Activated CD4-positive, alpha-beta T cell treated with anti-CD3 and anti-CD28 coated beads, Interleukin-2, Interleukin-6, amounts not matched to agents 100 ng/mL and 50 ng/mL, durations not matched to agents 16 hours and 8 hours (primary cell): ENCODE data around the gene BGN.

Experiments
- DNase-seq: peaks from one replicate; pipeline ENCODE4 v3.0.0-alpha.2; 2020

The BGN gene

GRCh38 chrX:153509592-153509991 lies 14.8 kb downstream of the BGN start:
- DNase-seq: no peak

- DNase-seq: no peak
These were observed 15.6 kb downstream of the BGN start for GRCh38 chrX:153510383-153510782.

- no peak for DNase-seq
These were observed 17.2 kb downstream of the BGN start for GRCh38 chrX:153511784-153512500.

- no peak for DNase-seq
These were observed 17.7 kb downstream of the BGN start for GRCh38 chrX:153512501-153512893.

GRCh38 chrX:153513265-153513664 lies 18.5 kb downstream of the BGN start:
- DNase-seq: no peak

GRCh38 chrX:153514259-153514658 lies 19.5 kb downstream of the BGN start:
- no peak for DNase-seq

GRCh38 chrX:153515435-153515834 lies 20.7 kb downstream of the BGN start:
- DNase-seq: no peak

- DNase-seq: no peak
These were observed 21.3 kb downstream of the BGN start for GRCh38 chrX:153516073-153516472.

GRCh38 chrX:153517423-153517822 lies 22.6 kb downstream of the BGN start, which contains the start of gene ATP2B3:
Gene ATP2B3, plus strand, starts transcription at chrX:153517642. Its CDS starts 18,606 bp downstream, at chrX:153536248.
- no peak for DNase-seq

GRCh38 chrX:153517946-153518834 lies 23.4 kb downstream of the BGN start:
- no peak for DNase-seq

- DNase-seq: no peak
These were observed 24.9 kb downstream of the BGN start for GRCh38 chrX:153519569-153520286.

- DNase-seq: no peak
These were observed 25.6 kb downstream of the BGN start for GRCh38 chrX:153520287-153520917.

- no peak for DNase-seq
These were observed 26.3 kb downstream of the BGN start for GRCh38 chrX:153521034-153521433.

GRCh38 chrX:153522259-153522658 lies 27.5 kb downstream of the BGN start:
- no peak for DNase-seq

- no peak for DNase-seq
These were observed 28.5 kb downstream of the BGN start for GRCh38 chrX:153523269-153523668.

GRCh38 chrX:153524234-153524633 lies 29.5 kb downstream of the BGN start:
- DNase-seq: no peak

GRCh38 chrX:153525451-153525850 lies 30.7 kb downstream of the BGN start:
- DNase-seq: no peak

- DNase-seq: no peak
These were observed 31.3 kb downstream of the BGN start for GRCh38 chrX:153526042-153526441.

- DNase-seq: no peak
These were observed 32.0 kb downstream of the BGN start for GRCh38 chrX:153526801-153527200.

- no peak for DNase-seq
These were observed 32.4 kb downstream of the BGN start for GRCh38 chrX:153527208-153527607.

- no peak for DNase-seq
These were observed 35.8 kb downstream of the BGN start for GRCh38 chrX:153530411-153531129.

GRCh38 chrX:153533091-153533490 lies 38.3 kb downstream of the BGN start:
- DNase-seq: no peak
